ENCODE results near the gene SETDB2.

Gene SETDB2

GRCh38 chr13:49443704-49444523 is at the start of gene SETDB2, which contains the start of gene CAB39L:
TSS of gene SETDB2 (plus strand) at chr13:49444274. CDS start at chr13:49451894, 7,620 bp downstream.
TSS of gene CAB39L (minus strand) at chr13:49444064. CDS start at chr13:49382910, 61,154 bp downstream.
- DNase-seq, result peak; percentile 99

DNA sequence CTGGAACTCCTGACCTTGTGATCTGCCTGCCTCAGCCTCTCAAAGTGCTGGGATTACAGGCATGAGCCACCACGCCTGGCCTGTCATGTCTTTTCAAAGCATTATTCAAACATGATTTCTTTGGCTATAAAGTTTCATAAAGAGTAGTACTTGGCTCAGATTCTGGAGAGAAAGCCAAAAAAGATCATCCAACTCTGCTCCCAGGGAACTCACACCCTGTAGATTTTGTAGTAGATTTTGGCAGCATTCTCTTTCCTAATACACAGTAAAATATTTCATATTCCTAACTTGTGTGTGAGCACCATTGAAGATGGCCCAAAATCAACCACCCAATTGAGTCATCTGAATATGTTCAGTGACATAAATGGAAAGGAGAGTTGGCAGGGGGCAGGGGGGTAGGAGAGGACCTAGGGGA is 48.6 kb upstream of the SETDB2 start:
- DNase-seq, result no peak

DNA sequence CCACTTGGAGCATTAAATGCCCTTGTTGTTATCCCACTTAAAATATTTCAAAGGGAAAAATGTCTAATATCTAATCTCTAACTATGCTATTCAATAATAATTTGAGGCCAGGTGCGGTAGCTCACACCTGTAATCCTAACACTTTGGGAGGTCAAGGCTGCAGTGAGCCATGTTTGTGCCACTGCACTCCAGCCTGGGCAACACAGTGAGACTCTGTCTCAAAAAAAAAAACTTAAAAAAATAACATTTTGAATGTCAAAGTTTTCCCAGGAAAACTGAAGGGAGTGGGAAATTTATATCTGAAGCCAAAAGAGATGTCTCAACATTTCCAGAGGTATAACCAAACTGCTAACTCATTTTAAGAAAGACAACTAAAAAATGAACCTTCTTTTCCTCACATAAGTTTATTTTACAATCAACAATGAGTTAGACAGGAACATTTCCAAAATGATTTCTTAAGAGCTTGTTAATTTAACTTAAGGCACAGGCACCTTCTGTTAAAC is 48.1 kb upstream of the SETDB2 start:
- no peak for DNase-seq

DNA sequence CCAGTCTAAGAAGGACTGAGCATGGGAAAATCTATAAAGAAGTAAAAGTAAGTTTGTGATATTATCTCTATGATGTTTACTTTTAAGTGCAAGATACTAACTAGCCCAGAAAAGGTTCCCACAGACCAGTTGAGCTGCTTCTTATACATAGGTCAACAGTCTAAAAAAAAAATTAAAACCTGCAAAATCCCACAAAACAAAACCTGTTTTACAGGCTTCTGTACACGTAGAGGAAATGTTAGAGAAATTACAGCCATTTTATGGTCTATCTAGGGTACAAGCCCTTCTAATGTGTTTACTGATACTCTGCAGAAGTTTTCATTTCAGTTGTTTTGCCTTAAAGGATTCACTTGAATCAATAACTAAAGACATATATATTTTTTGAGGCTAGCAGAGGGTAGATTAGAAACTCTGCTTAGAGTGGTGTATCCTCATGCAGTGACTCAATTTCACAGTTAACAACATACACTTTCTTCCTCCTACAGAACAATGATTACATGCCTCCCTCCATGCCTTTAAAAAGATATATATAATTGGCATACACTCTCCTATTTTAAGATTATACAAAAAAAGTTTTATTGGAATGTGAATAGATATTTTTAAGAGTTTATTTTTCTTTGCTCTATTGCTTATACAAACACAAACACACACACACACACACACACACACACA is 44.1 kb upstream of the SETDB2 start:
- no peak for DNase-seq

DNA sequence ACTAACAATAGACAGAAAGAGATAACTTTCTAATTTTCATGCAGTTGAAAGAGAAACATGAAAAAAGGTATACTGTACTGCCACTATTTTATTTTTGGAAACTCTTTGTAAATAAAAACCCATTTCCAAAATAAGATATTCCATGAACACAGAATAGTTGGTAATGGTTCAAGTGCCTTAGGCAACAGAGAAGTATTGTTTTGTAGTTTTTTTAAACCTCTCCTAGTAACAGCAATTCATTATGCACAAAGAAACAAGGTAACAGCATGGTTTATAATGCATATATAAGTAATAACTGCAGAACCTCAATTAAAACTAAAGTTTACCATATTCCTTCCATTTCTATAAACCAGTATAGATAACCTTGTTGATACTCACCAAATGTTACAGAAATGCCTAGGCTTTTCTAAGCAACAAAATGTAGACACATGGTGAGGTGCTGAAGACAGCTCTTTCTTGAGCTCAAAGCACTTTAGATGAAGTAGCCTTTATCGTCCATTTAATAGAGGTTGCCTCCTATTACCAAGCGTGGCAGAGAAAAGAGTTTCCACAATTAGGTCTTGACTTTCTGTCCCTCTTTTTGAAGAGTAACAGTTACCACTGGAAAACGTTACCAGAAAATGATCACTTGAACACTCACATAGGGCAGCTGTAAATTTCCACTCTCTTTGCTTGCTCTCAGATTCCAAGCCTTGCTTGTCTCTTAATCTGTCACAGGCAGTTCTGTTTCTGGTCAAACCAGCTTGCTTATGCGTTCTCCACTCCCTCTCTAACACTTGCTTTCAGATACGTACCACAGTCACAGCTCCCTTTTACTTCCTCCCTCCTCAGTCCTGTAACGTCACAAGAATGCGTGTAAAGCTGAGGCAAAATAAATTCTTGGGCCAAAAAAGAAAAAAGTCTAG is 43.1 kb upstream of the SETDB2 start:
- DNase-seq, result no peak

DNA sequence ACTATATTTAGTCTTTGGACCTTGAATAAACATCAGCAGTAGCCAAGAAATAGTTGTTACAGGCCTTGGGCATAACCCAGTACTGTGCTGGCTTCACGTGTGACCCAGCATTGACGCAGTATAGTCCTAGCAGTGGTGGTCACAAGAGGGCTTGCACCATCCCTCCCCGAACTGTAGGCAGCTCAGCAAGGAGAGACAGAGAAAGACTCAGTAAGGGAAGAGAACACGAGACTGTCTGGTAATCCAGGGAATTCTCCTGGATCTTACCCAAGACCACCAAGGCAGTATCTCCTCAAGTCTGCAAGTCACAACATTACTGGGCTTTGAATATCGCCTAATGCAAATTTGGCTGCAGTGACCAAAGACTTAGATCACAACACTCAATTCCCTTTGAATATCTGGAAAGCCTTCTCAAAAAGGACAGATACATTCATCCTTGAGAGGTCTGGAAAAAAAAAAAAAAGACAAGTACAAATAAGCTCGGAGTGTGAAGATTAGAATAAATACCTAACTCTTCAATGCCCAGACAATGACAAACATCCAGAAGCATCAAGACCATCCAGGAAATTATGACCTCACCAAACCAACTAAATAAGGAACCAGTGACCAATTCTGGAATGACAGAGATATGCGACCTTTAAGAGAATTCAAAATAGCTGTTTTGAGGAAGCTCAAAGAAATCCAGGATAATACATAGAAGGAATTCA is 39.9 kb upstream of the SETDB2 start:
- DNase-seq, result no peak

DNA sequence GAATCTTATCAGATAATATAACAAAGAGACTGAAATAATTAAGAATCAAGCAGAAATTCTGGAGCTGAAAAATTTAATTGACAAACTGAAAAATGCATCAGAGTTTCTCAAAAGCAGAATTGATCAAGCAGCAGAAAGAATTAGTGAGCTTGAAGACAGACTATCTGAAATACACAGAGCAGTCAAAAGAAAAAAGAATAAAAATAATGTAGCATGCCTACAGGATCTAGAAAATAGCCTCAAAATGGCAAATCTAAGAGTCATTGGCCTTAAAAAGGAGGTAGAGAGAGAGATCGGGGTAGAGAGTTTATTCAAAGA is 39.4 kb upstream of the SETDB2 start:
- DNase-seq, result no peak

- no peak for DNase-seq
Observed at GRCh38 chr13:49407068-49407467, 37.0 kb upstream of the SETDB2 start.

DNA sequence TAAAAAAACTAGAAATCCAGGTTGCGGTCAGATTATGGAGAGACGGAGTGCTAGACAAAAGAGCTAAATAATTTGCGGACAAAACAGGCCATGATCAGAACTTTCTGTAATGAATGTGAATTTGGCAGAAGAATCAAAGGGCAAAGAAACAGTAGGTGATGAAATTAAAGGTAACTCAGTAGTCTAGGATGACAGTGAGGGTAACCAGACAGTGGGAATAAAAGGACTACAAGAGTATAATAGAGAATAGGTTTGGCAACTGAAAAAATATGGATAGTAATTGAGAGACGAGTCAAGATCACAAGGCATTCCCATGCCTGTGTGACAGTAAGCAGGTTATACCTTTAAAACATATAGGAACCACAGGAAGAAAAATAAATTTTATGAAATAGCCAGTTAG is 36.1 kb upstream of the SETDB2 start:
- DNase-seq, result no peak

- no peak for DNase-seq
Observed at GRCh38 chr13:49409008-49409407, 35.1 kb upstream of the SETDB2 start.

GRCh38 chr13:49410006-49410405 is 34.1 kb upstream of the SETDB2 start:
- DNase-seq, result no peak

GRCh38 chr13:49410477-49410876 is 33.6 kb upstream of the SETDB2 start:
- no peak for DNase-seq

- DNase-seq, result no peak
Observed at GRCh38 chr13:49411353-49411752, 32.7 kb upstream of the SETDB2 start.

- DNase-seq, result no peak
Observed at GRCh38 chr13:49412749-49413148, 31.3 kb upstream of the SETDB2 start.

- no peak for DNase-seq
Observed at GRCh38 chr13:49417161-49417560, 26.9 kb upstream of the SETDB2 start.

DNA sequence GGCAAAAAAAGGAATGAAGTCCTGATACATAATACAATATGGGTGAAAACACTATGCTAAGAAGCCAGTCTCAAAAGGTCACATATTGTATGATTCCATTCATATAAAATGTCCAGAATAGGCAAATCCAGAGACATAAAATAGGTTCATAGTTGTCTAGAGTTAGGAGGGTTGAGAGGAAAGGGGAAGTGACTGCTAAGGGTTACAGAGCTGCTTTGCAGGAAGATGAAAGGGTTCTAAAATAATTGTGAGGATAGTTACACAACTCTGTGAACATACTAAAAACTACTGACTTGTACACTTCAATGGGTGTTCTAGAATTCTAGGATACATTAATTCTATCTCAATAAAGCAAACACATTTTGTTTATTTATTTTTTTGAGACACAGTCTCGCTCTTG is 25.9 kb upstream of the SETDB2 start:
- DNase-seq, result no peak

GRCh38 chr13:49419276-49419675 is 24.8 kb upstream of the SETDB2 start:
- no peak for DNase-seq

DNA sequence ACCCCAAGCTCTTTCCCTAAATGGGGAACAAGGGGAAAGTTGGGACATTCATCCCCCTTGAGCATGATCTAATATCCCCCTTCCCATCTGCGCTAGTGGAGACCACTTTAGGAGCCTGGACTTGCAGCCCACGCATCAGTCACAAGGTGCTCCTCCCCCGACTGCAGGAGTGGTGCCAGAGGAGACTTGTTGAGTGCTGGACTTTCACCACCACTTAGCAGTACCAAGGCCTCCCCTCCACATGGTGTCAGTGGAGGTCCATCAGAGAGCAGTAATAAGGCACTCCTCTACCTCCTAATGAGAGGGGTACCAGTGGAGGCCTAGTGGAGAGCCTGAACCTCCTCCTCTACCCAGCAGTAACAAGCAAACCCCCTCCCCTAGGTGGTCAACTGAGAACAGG is 22.7 kb upstream of the SETDB2 start:
- DNase-seq, result no peak

GRCh38 chr13:49424011-49424560 is 20.0 kb upstream of the SETDB2 start:
- no peak for DNase-seq

DNA sequence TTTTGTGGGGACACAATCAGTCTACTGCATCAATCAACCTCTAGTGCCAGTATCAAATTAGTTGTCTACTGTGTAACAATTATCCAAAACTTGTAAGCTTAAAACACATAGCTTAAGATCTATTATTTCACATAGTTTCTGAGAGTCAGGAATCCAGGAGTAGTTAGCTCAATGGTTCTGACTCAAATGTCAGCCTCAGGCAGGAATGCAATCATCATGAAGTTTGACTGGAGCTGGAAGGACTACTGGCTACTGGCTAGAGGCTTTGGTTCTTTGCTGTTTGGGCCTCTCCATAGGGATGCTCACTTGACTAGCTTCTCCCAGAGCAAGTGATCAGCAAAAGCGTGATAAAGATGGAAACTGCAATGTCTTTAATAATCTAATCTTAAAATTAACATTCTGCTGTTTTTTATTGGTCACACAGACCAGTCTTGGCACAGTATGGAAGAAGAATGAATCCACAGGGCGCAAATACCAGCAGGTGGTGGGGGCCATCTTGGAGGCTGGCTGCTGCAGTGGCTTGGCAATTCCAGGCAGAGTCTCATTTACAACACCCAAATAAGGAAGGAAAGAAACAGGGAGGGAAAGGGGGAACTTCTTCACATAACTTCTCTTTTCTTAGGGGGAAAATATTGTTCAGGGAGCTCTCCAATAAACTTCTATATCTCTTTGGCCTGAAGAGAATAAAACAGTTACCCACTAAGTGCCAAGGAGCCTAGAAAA is 15.9 kb upstream of the SETDB2 start:
- DNase-seq, result no peak

GRCh38 chr13:49429121-49429520 is 15.0 kb upstream of the SETDB2 start:
- DNase-seq, result no peak

DNA sequence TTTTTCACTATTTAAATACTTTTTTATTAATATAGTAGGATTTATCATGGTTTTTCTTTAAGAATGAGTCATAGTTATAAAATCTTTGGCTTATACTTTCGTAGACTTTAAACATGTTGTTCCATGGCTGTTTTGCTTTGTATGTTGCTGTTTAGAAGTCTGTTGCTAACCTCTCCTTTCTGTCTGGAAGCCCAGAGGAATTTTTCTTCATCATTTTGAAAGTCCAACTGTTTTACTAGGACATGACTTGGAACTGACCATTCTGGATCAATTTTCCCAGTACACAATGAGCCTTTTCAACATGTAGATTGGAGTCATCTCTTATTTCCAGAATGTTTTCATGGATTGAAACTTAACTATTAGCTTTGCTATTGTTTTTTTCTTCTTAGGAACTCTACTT is 8.1 kb upstream of the SETDB2 start:
- DNase-seq, result no peak

Measured in NK-92 treated with Interleukin-12 subunit alpha and Interleukin-12 subunit beta, amount 100 ng/mL, for 24 hours (cell line).